H1 (cell line): ENCODE measurements around the gene GREB1L. TPM values are rescaled to one million over a fixed set of nuclear protein-coding genes. Genes with fewer than 3 reads are reported as not detected.

Source experiments
- CTCF ChIA-PET: fragments of 300-600 bp; sonication (Branson Sonifier 250); formaldehyde crosslinking; loops from one replicate; lab custom pipeline; 2021; ENCODE audit not compliant: partially characterized antibody; lab: Charles Lee
- POLR2A ChIA-PET: fragments of 300-600 bp; sonication (Branson Sonifier 250); formaldehyde crosslinking; loops from one replicate; lab custom pipeline; 2021; ENCODE audit warnings: inconsistent platforms; ENCODE audit not compliant: partially characterized antibody; lab: Charles Lee
- DNase-seq, 2 experiments: peaks; one replicate each; pipeline versions ENCODE4 v3.0.0 to v3.0.0-alpha.2; 2010 to 2022; ENCODE audit warnings: low spot score in 2 of 2, low read depth in 1 of 2, mixed read lengths in 1 of 2
- FAIRE-seq: peaks from 2 replicates; lab custom pipeline; 2011; peaks lifted over from hg19 to GRCh38; lab: Jason Lieb, UNC
- H2AFZ ChIP-seq: 2 replicates; pipeline ENCODE4 v1.8.1; 2012; ENCODE audit warnings: low read length, inconsistent platforms
- H2AK5ac ChIP-seq: 2 replicates; pipeline ENCODE4 v1.6.1; 2013; ENCODE audit warnings: low read depth, low read length
- H2BK120ac ChIP-seq: replicated peaks from 2 replicates; pipeline ENCODE3; 2013; ENCODE audit warnings: low read depth, low read length, inconsistent platforms
- H2BK12ac ChIP-seq: 2 replicates; pipeline ENCODE4 v1.6.1; 2013; ENCODE audit warnings: low read depth, low read length
- H2BK15ac ChIP-seq: 2 replicates; pipeline ENCODE4 v1.6.1; 2013; ENCODE audit warnings: low read length
- H2BK20ac ChIP-seq: 2 replicates; pipeline ENCODE4 v1.6.1; 2013; ENCODE audit warnings: low read length
- H2BK5ac ChIP-seq: 2 replicates; pipeline ENCODE4 v1.6.1; 2013; ENCODE audit warnings: low read depth, low read length
- H3K14ac ChIP-seq: 2 replicates; pipeline ENCODE4 v1.6.1; 2013; ENCODE audit warnings: inconsistent platforms; ENCODE audit not compliant: insufficient read length
- H3K18ac ChIP-seq: 2 replicates; pipeline ENCODE4 v1.6.1; 2013; ENCODE audit warnings: low read length; ENCODE audit errors: extremely low read depth
- H3K23ac ChIP-seq: 2 replicates; pipeline ENCODE4 v1.6.1; 2013; ENCODE audit warnings: inconsistent platforms; ENCODE audit not compliant: insufficient read length
- H3K23me2 ChIP-seq: 2 replicates; pipeline ENCODE4 v1.6.1; 2013; ENCODE audit warnings: low read depth, low read length
- H3K27ac ChIP-seq: 2 replicates; pipeline ENCODE4 v1.6.1; 2011; ENCODE audit warnings: low read depth, low read length, inconsistent platforms
- H3K27me3 ChIP-seq, 4 experiments: replicated peaks in 1 of 4; 1 replicate in 1 of 4; 2 replicates in 3 of 4; pipeline versions ENCODE4 v1.6.1 to v1.8.1; 2011 to 2013; ENCODE audit warnings: low read length in 3 of 4, mild to moderate bottlenecking in 3 of 4, inconsistent platforms in 2 of 4, mixed read lengths in 2 of 4, moderate library complexity in 1 of 4; ENCODE audit not compliant: control insufficient read depth in 3 of 4, insufficient read depth in 3 of 4; ENCODE audit errors: extremely low read depth in 1 of 4
- H3K36me3 ChIP-seq, 4 experiments: 2 replicates each; pipeline versions ENCODE4 v1.6.1 to v1.8.1; 2011 to 2013; ENCODE audit warnings: mild to moderate bottlenecking in 4 of 4, low read length in 3 of 4, moderate library complexity in 2 of 4, control low read depth in 1 of 4, inconsistent platforms in 1 of 4; ENCODE audit not compliant: insufficient read depth in 4 of 4, control insufficient read depth in 2 of 4
- H3K4ac ChIP-seq: replicated peaks from 2 replicates; pipeline ENCODE3; 2013; ENCODE audit warnings: low read length, low read depth, mixed read lengths, inconsistent platforms; ENCODE audit not compliant: insufficient read length
- H3K4me1 ChIP-seq, 4 experiments: replicated peaks in 1 of 4; 1 replicate in 1 of 4; 2 replicates in 3 of 4; pipeline versions ENCODE4 v1.6.1 to v1.8.1; 2011 to 2013; ENCODE audit warnings: low read length in 3 of 4, inconsistent platforms in 2 of 4, mixed read lengths in 1 of 4; ENCODE audit not compliant: insufficient read depth in 4 of 4, control insufficient read depth in 3 of 4
- H3K4me2 ChIP-seq, 2 experiments: 2 replicates each; pipeline versions ENCODE4 v1.6.1 to v1.8.1; 2011 to 2013; ENCODE audit warnings: low read depth in 2 of 2, low read length in 2 of 2, control low read depth in 1 of 2, inconsistent platforms in 1 of 2, mild to moderate bottlenecking in 1 of 2; ENCODE audit not compliant: insufficient read depth in 1 of 2
- H3K4me3 ChIP-seq, 4 experiments: fragments of 200-600, 300-600 bp in 1 of 4; sonication (generic), shearing (Covaris generic), sonication (Bioruptor Twin) in 1 of 4; 2 replicates each; pipeline versions ENCODE4 v1.5.1 to v1.8.1; 2011 to 2016; ENCODE audit warnings: low read length in 4 of 4, low read depth in 3 of 4, control low read depth in 2 of 4, inconsistent platforms in 2 of 4, mild to moderate bottlenecking in 2 of 4, mixed read lengths in 1 of 4, moderate library complexity in 1 of 4; ENCODE audit not compliant: insufficient read depth in 2 of 4; ENCODE audit errors: extremely low read depth in 1 of 4
- H3K56ac ChIP-seq: replicated peaks from 2 replicates; pipeline ENCODE3; 2013; ENCODE audit warnings: low read depth, mild to moderate bottlenecking, mixed read lengths, low read length, inconsistent platforms; ENCODE audit not compliant: insufficient read length
- H3K79me1 ChIP-seq: 2 replicates; pipeline ENCODE4 v1.6.1; 2013; ENCODE audit warnings: low read depth, low read length, control low read depth
- H3K79me2 ChIP-seq, 2 experiments: 2 replicates each; pipeline versions ENCODE4 v1.6.1 to v1.8.1; 2012 to 2013; ENCODE audit warnings: low read length in 2 of 2, mild to moderate bottlenecking in 2 of 2, inconsistent platforms in 1 of 2; ENCODE audit not compliant: insufficient read depth in 2 of 2, control insufficient read depth in 1 of 2
- H3K9ac ChIP-seq, 4 experiments: replicated peaks in 1 of 4; 1 replicate in 1 of 4; 2 replicates in 3 of 4; pipeline versions ENCODE4 v1.6.1 to v1.8.1; 2011 to 2013; ENCODE audit warnings: low read depth in 3 of 4, low read length in 3 of 4, control low read depth in 2 of 4, mild to moderate bottlenecking in 2 of 4, moderate library complexity in 2 of 4, inconsistent platforms in 1 of 4; ENCODE audit errors: extremely low read depth in 1 of 4
- H3K9me3 ChIP-seq, 2 experiments: 2 replicates each; pipeline versions ENCODE4 v1.6.1 to v1.8.1; 2012 to 2013; ENCODE audit warnings: mild to moderate bottlenecking in 2 of 2, moderate library complexity in 2 of 2, control low read depth in 1 of 2, inconsistent platforms in 1 of 2, low read depth in 1 of 2, low read length in 1 of 2, mixed read lengths in 1 of 2; ENCODE audit not compliant: insufficient read depth in 2 of 2
- H4K20me1 ChIP-seq, 2 experiments: replicated peaks in 1 of 2; 2 replicates each; pipeline versions ENCODE3 to v1.8.1; 2011 to 2013; ENCODE audit warnings: inconsistent platforms in 2 of 2, low read length in 2 of 2, mild to moderate bottlenecking in 1 of 2; ENCODE audit not compliant: insufficient read depth in 2 of 2, control insufficient read depth in 1 of 2
- H4K5ac ChIP-seq: 2 replicates; pipeline ENCODE4 v1.6.1; 2013; ENCODE audit warnings: low read length, low read depth, mixed read lengths, inconsistent platforms; ENCODE audit not compliant: insufficient read length
- H4K8ac ChIP-seq: 2 replicates; pipeline ENCODE4 v1.8.0; 2013; ENCODE audit warnings: mild to moderate bottlenecking, moderate library complexity, low read length, inconsistent platforms; ENCODE audit not compliant: insufficient read depth; ENCODE audit errors: extremely low read depth
- H4K91ac ChIP-seq: replicated peaks from 2 replicates; pipeline ENCODE3; 2013; ENCODE audit warnings: low read length, mixed read lengths, inconsistent platforms; ENCODE audit not compliant: insufficient read length
- BRCA1 ChIP-seq: IDR thresholded peaks from 2 replicates; pipeline ENCODE4 v1.6.1; 2012; ENCODE audit warnings: low read depth, low read length, improper control_type of control experiment
- GABPA ChIP-seq: IDR thresholded peaks from 2 replicates; pipeline ENCODE4 v1.6.1; 2011; ENCODE audit warnings: mild to moderate bottlenecking, low read length, moderate library complexity, borderline replicate concordance; ENCODE audit not compliant: insufficient read depth
- RBBP5 ChIP-seq: IDR thresholded peaks from 2 replicates; pipeline ENCODE4 v1.7.1; 2012; ENCODE audit warnings: low read depth, mild to moderate bottlenecking, inconsistent platforms, low read length, moderate library complexity, borderline replicate concordance
- SIX5 ChIP-seq: IDR thresholded peaks from 2 replicates; pipeline ENCODE4 v1.6.1; 2011; ENCODE audit warnings: mild to moderate bottlenecking, low read depth, low read length
- SP2 ChIP-seq: IDR thresholded peaks from 2 replicates; pipeline ENCODE4 v1.6.1; 2012; ENCODE audit warnings: mild to moderate bottlenecking, low read length, inconsistent platforms
- TCF12 ChIP-seq: IDR thresholded peaks from 2 replicates; pipeline ENCODE4 v1.6.1; 2011; ENCODE audit warnings: low read depth, mild to moderate bottlenecking, low read length
- WGBS, 2 experiments: shearing (Covaris generic) in 1 of 2; methylation state at CpG; one replicate each; pipeline versions ENCODE4 v1.1.6 to v1.1.7; 2013 to 2015; ENCODE audit warnings: low lambda C conversion rate in 2 of 2, mixed read lengths in 2 of 2, inconsistent platforms in 1 of 2, low coverage in 1 of 2, missing lambda C conversion rate in 1 of 2; ENCODE audit not compliant: insufficient replicate concordance in 2 of 2, insufficient coverage in 1 of 2, insufficient read length in 1 of 2; ENCODE audit errors: extremely low coverage in 1 of 2, missing lambda C conversion rate in 1 of 2; 5-methylcytosine and 5-hydroxymethylcytosine counted together
- polyA plus RNA-seq, 7 experiments: library from polyadenylated mRNA; depleted of rRNA in 3 of 7; stranded (reverse) in 5 of 7; unstranded in 2 of 7; fragments of >200 nt in 5 of 7; fragments of 200-250 nt in 2 of 7; gene quantifications; 1 replicate in 5 of 7; 2 replicates in 1 of 7; 4 replicates in 1 of 7; pipeline versions ENCODE4 v1.2.1 to v1.2.3, GENCODE V29; 2011 to 2013; ENCODE audit warnings: missing spikeins in 2 of 7, mixed read lengths in 2 of 7
- total RNA-seq: library from RNA; stranded (reverse); fragmentation: NEBNext Ultra II Directional; extraction: Animal tissue kit (Norgen Biotek cat#: 25700); gene quantifications from 2 replicates; pipeline ENCODE4 v1.2.1, GENCODE V29; 2021

The GREB1L gene
- total and polyA plus RNA-seq, 2 of the 8 experiments (the other 6 are each of a cell fraction or from before 2014, with no cell fraction given), result 0.34 to 1.6 TPM

DNA sequence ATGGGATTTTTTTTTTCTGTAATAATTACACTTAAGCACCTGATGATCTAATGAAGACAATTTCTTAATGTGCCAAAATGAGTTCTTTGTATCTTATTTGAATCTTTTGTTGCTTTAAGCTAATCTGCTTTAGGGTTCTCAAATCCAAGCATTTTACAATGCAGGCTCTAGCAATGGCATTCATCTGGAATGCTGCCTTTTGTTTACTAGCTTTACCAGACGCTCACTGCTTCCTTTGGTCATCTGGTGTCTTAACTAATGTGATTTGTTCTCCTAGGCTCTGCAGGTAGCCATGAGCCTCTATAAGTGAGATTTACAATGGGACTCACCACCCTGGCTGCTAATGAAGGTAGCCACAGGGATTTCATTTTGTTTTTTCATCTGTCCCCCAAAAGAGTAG, 100.3 kb downstream of the GREB1L start:
- FAIRE-seq, result peak; percentile 94
- WGBS, 2 experiments, result 16% methylated on average over 1 of the region's 1 CpG; no CpG with 5 or more reads in 1 of the 2 experiments
- H2BK20ac ChIP-seq, result no peak overlapping the region
- no peak overlapping the region for H3K4ac ChIP-seq
- no peaks in the 10 kb centered on the region for H4K20me1 ChIP-seq
- H3K9me3 ChIP-seq, result no peaks in the 10 kb centered on the region
- H3K4me3 ChIP-seq, result no peak overlapping the region
- H4K5ac ChIP-seq, result no peak overlapping the region
- no peak overlapping the region for H3K9ac ChIP-seq
- H2BK15ac ChIP-seq, result no peak overlapping the region
- H2BK12ac ChIP-seq, result no peak overlapping the region
- H2BK5ac ChIP-seq, result no peak overlapping the region
- H3K14ac ChIP-seq, result no peak overlapping the region
- H3K23me2 ChIP-seq, result no peaks in the 10 kb centered on the region
- ChIA-PET CTCF (interaction anchor here (1.1 kb wide), 1 partner anchor 14 kb away, joined by 3 read pairs; no protein-coding TSS in a partner anchor), POLR2A (no interaction called here)
- H4K8ac ChIP-seq, result no peak overlapping the region
- H3K4me1 ChIP-seq, result peaks cover 0 to 13% (median 2%) of the 10 kb centered on the region in 4 experiments; a peak in 1 of 7 replicates
- no peak overlapping the region for H2AFZ ChIP-seq
- no peak overlapping the region for H3K27ac ChIP-seq
- no peak overlapping the region for H3K18ac ChIP-seq
- no peak overlapping the region for H2BK120ac ChIP-seq
- H3K56ac ChIP-seq, result no peak overlapping the region
- H3K79me2 ChIP-seq, result no peaks in the 10 kb centered on the region
- H3K4me2 ChIP-seq, result no peak overlapping the region
- H2AK5ac ChIP-seq, result no peak overlapping the region
- H3K23ac ChIP-seq, result no peak overlapping the region
- H3K79me1 ChIP-seq, result no peaks in the 10 kb centered on the region
- no peak for DNase-seq
- no peak overlapping the region for H4K91ac ChIP-seq
- H3K27me3 ChIP-seq, result no peaks in the 10 kb centered on the region
- H3K36me3 ChIP-seq, result no peaks in the 10 kb centered on the region
- TF ChIP-seq RBBP5, result no peak
- TF ChIP-seq GABPA, result no peak
- no peak for TF ChIP-seq SIX5
- no peak for TF ChIP-seq BRCA1
- TF ChIP-seq TCF12, result no peak
- TF ChIP-seq SP2, result no peak
